Panc1 (cell line): ENCODE results near the gene CLMP.

Experiments used
- POLR2AphosphoS5 ChIP-seq: IDR thresholded peaks from 2 replicates; pipeline ENCODE4 v1.6.1; 2012; ENCODE audit warnings: mild to moderate bottlenecking, low read depth, low read length, moderate library complexity
- TCF7L2 ChIP-seq: IDR thresholded peaks from 2 replicates; pipeline ENCODE4 v1.6.1; 2011; ENCODE audit warnings: mild to moderate bottlenecking, low read depth, low read length, inconsistent platforms
- TF ChIP-seq, protein P1 (sequence below): fragments of 450-650 bp; IDR thresholded peaks from 2 replicates; pipeline ENCODE4 v1.5.1; 2017; ENCODE audit warnings: mild to moderate bottlenecking

DNA sequence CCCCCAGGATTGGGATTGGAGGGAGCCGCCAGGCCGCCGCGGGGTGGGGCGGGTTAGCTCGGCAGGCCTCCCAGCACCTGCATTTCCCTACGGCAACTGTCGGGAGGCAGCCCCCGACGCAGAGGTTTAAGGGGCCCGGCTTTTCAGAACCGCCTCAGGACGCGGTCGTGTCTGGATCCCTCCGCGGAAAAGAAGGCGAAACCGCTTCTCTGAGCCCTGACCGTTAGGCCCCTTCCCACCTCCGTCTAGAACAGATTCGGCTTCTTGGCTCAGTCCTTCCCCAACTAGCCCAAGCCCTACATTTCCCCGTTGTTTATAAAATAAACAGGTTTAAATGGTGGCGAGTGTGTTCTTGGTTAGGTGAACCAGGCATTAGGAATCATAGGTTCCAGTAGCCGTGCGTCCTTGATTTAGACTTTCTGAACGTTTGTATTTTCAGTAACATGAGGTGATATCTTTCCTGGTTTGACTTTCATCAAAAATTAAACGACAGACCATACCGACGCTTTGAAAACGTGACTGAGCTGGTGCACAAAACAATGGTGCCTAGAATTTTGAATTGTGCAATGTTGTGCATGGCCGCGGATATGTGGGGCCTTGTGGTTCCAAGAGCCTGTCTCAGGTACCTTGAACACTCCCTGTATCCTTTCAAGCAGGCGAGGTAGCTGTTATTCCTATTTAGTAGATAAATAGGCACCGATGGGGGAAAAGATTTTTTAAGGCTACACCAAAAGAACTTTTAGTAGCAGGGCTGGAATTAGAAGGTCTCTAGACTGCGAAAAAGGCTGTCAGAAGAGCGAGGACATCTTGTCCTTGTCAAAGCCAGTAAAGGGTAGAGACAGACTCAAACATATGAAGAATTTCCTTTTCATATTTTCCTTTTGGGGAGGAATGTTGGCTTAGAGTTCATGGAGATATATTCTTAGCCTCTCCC is 131.9 kb downstream of the CLMP start:
- no peak for TF ChIP-seq TCF7L2
- TF ChIP-seq, protein P1, sequence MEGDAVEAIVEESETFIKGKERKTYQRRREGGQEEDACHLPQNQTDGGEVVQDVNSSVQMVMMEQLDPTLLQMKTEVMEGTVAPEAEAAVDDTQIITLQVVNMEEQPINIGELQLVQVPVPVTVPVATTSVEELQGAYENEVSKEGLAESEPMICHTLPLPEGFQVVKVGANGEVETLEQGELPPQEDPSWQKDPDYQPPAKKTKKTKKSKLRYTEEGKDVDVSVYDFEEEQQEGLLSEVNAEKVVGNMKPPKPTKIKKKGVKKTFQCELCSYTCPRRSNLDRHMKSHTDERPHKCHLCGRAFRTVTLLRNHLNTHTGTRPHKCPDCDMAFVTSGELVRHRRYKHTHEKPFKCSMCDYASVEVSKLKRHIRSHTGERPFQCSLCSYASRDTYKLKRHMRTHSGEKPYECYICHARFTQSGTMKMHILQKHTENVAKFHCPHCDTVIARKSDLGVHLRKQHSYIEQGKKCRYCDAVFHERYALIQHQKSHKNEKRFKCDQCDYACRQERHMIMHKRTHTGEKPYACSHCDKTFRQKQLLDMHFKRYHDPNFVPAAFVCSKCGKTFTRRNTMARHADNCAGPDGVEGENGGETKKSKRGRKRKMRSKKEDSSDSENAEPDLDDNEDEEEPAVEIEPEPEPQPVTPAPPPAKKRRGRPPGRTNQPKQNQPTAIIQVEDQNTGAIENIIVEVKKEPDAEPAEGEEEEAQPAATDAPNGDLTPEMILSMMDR, result no peak
- peak; percentile 54 for TF ChIP-seq POLR2AphosphoS5
